HG02571 (cell line): ENCODE data around the gene RMND5A.

ENCODE experiments used
- ATAC-seq: cut with Tn5 transposase; IDR thresholded peaks from one replicate; pipeline ENCODE4 v1.9.1; 2021; ENCODE audit warnings: mild to moderate bottlenecking, moderate library complexity; ENCODE audit not compliant: unreplicated experiment

Gene RMND5A

GRCh38 chr2:86790134-86790675 lies 70.1 kb downstream of the RMND5A start:
- no peak for ATAC-seq

DNA sequence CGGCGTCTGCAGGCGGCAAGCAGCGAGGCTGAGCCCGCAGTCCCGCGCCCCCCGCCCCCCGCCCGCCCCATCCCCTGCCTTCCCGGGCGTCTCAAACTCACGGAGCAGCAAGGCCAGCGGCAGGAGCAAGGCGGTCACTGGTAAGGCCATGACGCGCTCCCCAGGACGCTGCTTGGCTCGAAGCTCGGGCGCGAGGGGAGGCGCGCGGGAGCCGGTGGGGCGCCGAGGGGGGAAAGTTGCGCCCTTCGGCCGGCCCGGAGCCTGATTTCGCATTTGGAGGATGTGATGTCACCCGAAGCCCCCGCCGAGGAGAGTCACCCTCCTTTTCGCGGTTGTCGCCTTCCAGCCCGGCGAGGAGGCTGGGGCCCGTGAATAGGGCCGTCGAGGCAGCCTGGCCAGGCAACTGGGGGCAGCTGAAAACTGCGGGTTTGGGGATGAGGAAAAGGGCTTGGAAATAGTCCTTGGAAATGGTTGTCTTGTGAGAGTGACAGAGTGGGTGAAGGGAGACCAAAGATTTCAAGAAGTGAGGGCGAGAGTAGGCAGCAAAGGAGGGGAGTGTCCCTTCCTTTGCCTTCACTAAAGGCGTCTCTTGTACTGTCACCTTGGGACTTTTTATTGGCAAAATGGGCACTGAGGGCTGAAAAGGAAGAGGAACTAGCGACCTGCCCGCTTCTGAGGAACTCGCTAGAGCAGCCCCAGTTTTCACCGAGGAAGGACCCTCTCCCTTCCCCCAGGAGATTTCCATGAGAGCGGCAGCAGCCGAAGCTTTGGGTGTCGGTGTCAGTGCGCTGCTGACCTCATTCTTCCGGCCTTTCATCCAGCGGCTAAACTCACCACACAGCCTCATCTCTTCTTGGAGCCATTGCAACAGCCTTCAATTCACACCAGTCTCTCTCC lies 70.8 kb downstream of the RMND5A start, which contains the start of gene CD8A:
Gene CD8A, minus strand, starts transcription at position 238 of the 897 bp plus-strand sequence. Its CDS starts 88 bp downstream, at position 150.
- no peak for ATAC-seq

- no peak for ATAC-seq
Measured at GRCh38 chr2:86791573-86791972, 71.5 kb downstream of the RMND5A start.

GRCh38 chr2:86793752-86794151 lies 73.7 kb downstream of the RMND5A start:
- ATAC-seq: no peak

GRCh38 chr2:86794861-86795260 lies 74.8 kb downstream of the RMND5A start:
- ATAC-seq: no peak

DNA sequence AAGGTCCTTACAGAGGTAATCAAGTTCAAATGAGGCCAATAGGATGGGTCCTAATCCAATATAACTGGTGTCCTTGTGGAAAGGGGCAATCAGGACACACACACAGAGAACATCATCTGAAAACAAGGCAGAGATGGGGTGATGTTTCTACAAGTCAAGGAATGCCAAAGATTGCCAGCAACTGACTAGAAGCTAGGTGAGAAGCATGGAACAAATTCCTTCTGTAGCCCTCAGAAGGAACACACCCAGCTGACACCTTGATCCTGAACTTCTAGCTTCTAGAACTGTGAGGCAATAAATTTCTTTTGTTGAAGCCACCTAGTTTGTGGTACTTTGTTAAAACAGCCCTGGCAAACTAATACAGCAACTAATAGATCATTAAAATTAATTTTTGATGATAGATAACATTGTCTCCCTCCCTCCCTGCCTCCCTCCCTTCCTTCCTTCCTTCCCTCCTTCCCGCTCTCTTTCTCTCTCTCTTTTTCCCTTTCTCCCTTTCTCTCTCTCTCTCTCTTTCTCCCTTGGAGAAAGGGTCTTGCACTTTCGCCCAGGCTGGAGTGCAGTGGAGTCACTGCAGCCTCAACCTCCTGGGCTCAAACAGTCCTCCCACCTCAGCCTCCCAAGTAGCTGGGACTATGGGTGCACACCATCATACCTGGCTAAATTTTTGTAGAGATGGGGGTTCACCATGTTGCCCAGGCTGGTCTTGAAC lies 80.9 kb downstream of the RMND5A start:
- no peak for ATAC-seq

DNA sequence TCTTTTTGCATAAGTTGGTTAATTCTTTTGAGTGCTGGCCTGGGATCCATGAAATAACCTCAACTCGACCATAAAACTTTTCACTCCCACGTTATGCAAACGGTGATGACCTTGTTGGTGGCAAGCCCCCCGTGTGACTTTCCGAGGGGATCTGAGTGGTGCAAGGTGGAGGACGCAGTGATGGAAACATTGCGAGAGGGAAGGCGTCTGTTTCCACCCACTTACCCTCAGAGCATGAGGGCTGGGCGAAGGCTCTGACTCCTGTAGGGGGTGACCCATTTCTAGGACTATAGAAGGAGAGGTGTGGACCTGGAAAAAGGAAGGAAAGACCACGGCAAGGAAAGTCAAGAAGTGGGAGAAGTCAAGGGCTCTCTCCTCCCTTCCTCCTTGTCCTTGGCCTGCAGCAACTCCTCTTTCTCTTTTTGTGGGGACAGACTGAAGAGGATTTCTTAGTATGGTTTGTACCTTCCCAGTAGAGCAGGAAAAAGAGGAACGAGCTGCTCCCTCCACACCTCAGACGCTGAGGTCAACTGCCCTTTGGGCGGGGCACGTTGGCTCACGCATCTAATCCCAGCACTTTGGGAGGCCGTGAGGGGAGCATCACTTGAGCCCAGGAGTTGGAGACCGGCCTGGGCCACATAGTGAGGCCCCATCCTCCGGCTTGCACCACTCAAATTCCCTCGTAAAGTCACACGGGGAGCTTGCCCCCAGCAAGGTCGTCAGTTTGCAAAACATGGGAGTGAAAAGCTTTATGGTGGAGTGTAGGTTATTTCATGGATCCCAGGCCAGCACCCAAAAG lies 86.2 kb downstream of the RMND5A start:
- no peak for ATAC-seq

DNA sequence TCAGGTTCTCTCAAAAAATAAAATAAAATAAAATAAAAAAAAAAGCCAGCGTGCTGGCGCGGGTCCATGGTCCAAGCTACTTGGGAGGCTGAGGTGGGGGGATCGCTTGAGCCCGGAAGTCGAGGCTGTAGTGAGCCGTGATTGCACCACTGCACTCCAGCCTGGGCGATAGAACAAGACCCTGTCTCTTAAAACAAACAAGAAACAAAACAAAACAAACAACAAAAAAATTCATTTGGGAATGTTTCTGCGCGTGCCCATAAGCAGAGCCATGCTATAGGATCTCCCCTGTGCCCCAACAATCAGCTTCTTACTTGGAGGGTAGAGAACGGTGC lies 87.0 kb downstream of the RMND5A start:
- no peak for ATAC-seq

DNA sequence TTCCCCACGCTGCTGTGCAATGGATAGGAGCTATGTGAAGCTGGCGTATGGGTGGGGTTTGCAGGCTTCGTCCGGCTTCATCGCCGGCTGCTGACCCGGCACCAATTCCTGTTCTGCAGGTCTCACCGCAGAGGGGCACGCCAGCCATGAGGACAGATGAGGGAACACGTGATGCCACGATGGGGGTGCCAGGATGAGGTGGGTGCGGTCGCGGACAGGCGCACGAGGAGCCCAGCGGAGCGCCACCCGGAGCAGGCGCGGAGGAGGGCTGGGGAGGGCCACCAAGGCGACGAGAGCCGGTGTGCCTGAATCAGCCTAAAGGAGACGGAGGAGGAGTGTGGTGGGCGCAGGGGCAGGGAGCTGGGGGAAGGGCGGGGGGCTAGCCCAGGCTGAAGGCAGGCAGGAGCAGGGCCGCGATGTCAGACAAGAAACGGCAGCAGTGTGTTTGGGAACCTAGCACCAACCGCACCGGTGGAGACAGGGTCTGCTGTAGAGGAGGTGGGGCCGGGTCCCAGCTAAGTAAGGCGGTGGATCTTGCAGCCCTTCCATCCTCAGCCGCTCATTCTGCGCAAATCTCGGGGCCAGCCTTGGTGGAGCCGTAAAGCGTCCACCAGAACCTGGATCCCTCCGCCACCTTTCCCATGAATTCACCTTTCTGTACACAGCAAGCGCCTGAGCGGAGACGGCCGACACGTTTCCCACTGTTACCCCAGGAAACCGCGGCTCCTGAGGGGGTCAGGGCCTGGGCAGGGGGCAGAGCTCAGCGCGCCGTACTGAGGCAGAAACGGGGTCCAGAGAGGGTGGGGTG lies 87.6 kb downstream of the RMND5A start:
- ATAC-seq: no peak

GRCh38 chr2:86808315-86809161 lies 88.4 kb downstream of the RMND5A start:
- ATAC-seq: peak; percentile 97

- ATAC-seq: no peak
Measured at GRCh38 chr2:86809481-86810121, 89.5 kb downstream of the RMND5A start.

DNA sequence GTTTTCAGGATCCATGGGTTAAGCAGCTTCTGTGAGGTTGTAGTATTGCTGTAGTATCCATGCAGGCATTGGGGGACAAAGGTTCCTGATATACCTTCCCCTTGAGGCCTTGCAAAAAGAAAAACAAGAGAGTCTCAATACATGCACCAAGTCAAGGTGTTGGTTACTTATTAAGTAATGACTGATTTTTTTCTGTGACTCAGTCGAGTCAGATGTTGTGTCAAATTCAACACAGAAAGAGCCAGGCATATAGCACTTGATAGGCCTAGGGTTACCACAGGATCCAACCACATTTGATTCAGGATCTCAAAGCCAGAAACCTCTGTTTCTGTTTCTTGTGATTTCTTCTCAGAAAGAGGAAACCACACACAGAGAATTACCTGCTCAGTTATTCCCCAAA lies 95.5 kb downstream of the RMND5A start:
- ATAC-seq: no peak

- ATAC-seq: no peak
Measured at GRCh38 chr2:86818114-86818801, 98.2 kb downstream of the RMND5A start.

GRCh38 chr2:86818957-86819356 lies 98.9 kb downstream of the RMND5A start:
- no peak for ATAC-seq

GRCh38 chr2:86821306-86821705 lies 101.2 kb downstream of the RMND5A start:
- no peak for ATAC-seq

DNA sequence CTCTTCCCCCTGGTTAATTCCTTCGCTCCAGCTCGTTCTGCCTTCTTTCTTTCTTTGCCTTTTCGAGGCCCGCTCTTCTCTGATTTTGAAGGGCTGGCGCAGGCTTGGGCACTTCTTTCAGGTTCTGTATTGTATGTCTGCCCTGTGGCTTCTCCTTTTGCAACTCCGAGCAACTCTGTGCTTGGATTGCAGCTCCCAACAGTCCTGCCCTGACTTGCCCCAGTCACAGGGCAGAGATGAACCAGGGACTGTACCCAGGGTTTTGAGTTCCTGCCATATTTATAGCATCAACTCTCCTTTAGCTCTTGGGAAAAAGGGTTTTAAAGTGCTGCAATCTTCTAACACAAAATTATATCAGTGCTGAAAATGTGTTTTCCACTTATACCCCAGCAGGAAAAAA lies 101.8 kb downstream of the RMND5A start:
- no peak for ATAC-seq

- no peak for ATAC-seq
Measured at GRCh38 chr2:86822668-86823345, 102.7 kb downstream of the RMND5A start.
